GM21447 (cell line): Measurements from ENCODE around the gene CD180.
"Not testable (repeated sequence)": the region's sequence is repeated elsewhere in the genome, so short reads cannot be mapped to it uniquely, and the experiment has no call there.

Experiments used
- ATAC-seq: cut with Tn5 transposase; IDR thresholded peaks from one replicate; pipeline ENCODE4 v1.9.1; 2021; ENCODE audit not compliant: unreplicated experiment

CD180 gene

DNA sequence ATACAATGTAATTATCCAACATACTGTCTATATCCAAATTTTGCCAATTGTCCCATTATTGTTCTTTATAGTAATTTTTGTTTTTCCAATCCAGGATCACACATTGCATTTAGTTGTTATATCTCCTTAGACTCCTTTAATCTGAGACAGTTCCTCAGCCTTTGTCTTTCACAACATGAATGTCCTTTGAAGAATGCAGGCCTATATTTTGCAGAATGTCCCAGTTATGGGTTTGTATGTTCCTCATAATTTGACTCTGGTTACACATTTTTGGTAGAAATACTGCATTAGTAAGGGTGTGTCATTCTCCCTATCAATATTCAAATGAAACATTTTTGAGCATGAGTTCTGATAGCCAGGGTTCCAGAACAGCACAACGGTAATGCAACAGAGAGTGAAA, 6.7 kb downstream of the CD180 start:
- ATAC-seq, result no peak

DNA sequence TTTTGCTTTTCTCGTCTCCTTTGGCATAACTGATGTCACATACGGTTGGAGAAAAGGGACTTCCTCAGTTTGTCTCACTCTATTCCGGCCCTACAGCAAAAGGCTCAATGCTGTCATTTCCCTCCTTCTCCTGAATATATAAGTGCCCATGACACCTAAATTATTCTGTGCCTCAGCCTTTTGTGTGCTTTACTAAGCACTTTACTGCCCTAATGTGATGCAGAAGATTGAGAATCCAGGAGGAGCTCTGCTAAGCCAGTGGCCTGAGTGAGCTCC, 7.6 kb downstream of the CD180 start:
- ATAC-seq, result no peak

DNA sequence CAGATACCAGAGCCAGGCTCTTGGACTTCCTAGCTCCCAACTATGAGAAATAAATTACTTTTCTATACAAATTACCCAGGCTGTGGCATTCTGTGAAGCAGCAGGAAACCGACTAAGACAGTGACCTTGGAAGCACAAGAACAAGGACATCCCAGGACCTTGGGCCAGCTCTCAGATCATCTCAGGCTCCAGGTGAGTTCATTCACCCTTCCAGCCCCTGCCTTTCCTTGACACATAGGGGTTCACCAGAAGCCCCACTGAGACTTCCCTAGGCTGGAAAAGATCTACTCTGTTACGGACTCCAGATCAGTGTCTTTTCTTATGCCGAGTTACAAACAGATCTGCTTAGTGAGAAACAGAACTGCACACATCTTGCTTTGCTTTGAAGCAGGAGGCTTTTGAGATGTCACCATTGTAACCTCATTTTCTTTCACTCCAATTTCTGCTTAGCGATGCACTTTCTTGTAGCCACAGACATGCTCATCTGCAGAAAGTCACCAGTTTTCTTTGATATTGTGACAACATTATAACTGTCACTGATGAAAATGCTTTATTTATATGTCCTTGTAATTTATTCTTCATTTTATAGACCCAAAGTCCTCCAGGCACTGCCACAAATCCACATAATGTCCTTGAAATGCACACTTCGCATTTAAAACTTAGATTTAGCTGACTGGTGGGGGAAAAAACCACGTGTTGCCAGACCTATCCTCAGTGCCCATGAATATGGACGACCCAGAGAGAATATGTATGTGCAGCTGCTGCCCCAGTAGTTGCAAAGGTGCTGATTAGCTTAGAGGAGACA, 8.1 kb downstream of the CD180 start:
- ATAC-seq, result no peak

DNA sequence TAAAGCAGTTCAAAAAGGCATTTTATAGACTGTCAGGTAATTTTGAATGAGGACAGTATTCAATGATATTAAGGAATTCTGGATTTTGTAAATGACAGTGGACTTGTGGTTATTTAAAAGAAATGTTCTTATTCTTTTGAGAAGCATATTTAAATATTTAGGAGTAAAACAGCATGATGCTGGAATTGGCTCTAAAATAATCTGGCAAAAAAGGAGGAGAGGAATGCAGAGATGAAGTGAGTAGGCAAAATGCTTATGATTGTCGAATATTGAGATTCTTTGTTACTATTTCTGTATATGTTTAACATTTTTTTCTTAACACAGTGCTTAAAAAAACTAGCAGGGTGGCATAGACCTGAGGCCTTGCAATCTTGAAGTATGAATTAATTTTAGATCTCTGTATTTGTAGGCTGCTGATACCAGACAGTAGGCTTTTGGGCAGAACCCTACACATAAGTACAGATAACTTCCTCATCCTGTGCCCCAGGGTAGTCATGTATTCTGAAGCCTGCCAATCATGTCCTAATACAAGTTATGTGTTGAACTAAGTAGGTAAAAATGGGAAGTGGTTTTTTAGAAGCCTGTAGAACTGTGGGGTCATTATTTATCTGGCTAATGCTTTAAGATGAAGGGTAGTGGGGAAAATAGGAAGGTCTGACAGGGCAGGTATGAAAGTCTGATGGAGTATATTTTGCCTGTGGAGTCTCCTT, 9.4 kb downstream of the CD180 start:
- no peak for ATAC-seq

- ATAC-seq, result no peak
Measured at GRCh38 chr5:67183859-67184258, 12.7 kb downstream of the CD180 start.

- ATAC-seq, result no peak
Measured at GRCh38 chr5:67182301-67182790, 14.3 kb downstream of the CD180 start.

GRCh38 chr5:67181648-67182221, 14.9 kb downstream of the CD180 start:
- no peak for ATAC-seq

GRCh38 chr5:67179697-67180361, 16.8 kb downstream of the CD180 start:
- ATAC-seq, result no peak

DNA sequence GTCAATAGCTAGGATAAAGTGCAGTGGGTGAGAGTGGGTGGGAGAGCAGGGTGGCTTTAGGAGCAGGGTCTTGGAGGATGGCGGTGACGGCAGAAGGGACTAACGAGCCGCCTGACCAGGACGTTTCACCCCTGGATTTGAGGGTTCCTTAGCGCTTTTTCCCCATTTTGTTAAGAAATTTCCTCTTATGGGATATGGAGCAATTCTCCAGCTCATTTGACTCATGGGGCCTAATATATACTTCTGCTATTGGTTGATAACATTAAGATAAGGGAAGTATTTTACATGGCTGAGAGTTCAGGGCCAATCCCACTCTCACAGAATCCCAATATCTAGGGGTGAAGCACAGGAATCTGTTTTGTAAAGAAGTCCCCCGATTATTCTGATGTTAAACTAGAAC, 17.6 kb downstream of the CD180 start:
- ATAC-seq, result no peak

DNA sequence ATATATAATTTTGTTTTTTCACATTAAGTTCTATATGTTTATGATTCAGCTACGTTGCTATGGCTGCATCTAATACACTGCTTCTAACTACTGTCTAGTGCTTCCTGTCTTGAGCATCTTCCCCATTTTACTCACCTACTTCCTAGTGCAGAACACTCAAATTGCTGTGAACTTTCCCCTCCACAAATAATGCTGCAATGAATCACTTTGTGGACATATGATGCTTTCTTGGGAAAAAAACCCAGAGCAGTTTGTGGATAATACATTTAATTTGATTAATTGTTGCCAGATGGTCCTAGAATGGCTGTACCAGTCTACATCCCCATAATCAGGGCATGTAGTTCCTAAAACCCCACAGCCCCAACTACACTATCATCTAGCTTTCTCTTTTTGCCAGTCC, 18.5 kb downstream of the CD180 start:
- no peak for ATAC-seq

DNA sequence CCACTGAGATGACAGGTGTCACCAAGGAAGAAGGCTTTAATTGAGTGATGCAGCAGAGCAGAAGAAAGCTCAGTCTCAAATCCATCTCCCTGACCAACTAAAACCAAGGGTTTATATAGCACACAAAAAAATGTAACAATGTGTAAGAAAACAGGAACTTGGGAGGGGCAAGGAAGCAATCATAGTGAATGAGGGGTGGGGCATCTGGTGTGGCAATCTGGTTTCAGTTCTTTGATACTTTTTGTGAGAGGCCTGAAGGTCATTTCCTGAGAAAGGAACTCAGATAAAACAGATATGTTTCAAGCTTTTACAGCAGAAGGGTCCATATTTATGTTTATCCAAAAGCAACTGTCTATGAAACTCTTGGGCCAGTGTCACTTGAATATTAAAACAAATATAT, 19.7 kb downstream of the CD180 start:
- no peak for ATAC-seq

GRCh38 chr5:67173959-67174358, 22.6 kb downstream of the CD180 start:
- no peak for ATAC-seq

GRCh38 chr5:67173351-67173750, 23.2 kb downstream of the CD180 start:
- not testable (repeated sequence) for ATAC-seq

GRCh38 chr5:67170767-67171166, 25.8 kb downstream of the CD180 start:
- no peak for ATAC-seq

GRCh38 chr5:67168069-67168468, 28.5 kb downstream of the CD180 start:
- ATAC-seq, result no peak

DNA sequence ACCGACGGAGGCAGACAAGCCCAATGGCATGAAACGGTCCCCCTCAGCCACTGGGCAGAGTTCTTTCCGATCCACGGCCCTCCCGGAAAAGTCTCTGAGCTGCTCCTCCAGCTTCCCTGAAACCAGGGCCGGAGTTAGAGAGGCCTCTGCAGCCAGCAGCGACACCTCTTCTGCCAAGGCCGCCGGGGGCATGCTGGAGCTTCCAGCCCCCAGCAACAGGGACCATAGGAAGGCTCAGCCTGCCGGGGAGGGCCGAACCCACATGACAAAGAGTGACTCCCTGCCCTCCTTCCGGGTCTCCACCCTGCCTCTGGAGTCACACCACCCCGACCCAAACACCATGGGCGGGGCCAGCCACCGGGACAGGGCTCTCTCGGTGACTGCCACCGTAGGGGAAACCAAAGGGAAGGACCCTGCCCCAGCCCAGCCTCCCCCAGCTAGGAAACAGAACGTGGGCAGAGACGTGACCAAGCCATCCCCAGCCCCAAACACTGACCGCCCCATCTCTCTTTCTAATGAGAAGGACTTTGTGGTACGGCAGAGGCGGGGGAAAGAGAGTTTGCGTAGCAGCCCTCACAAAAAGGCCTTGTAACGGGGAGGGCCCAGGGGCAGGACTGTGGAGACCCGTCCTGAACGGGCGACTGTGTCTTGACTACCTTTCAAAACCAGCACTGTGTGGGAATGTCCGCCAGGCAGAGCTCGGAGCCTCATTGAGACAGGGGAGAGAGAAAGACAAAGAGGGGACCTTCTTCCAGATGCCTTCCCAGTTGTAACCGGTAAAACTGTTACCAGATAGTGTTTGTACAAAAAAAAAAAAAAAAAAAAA, 29.9 kb downstream of the CD180 start:
- ATAC-seq, result peak; percentile 54

GRCh38 chr5:67165526-67166459, 30.8 kb downstream of the CD180 start:
- peak; percentile 92 for ATAC-seq

GRCh38 chr5:67164856-67165525, 31.6 kb downstream of the CD180 start:
- ATAC-seq, result no peak
